HFFc6 (cell line): ENCODE measurements around the gene SPEG. TPM values are rescaled to one million over a fixed set of nuclear protein-coding genes. Genes with fewer than 3 reads are reported as not detected.

Experiments
- DNase-seq: peaks from one replicate; pipeline ENCODE4 v3.0.0-alpha.2; 2018
- H3K27ac Mint-ChIP-seq: 2 replicates; pipeline ENCODE4 v1.8.0; 2020; ENCODE audit warnings: mild to moderate bottlenecking, mixed read lengths
- H3K27me3 Mint-ChIP-seq: 2 replicates; pipeline ENCODE4 v1.8.0; 2021; ENCODE audit warnings: mild to moderate bottlenecking, moderate library complexity, mixed read lengths; ENCODE audit not compliant: insufficient read depth
- H3K36me3 Mint-ChIP-seq: 2 replicates; pipeline ENCODE4 v1.8.0; 2021; ENCODE audit warnings: low read depth, mixed read lengths
- H3K4me1 Mint-ChIP-seq: 2 replicates; pipeline ENCODE4 v1.8.0; 2020; ENCODE audit warnings: low read depth, mixed read lengths
- H3K4me3 Mint-ChIP-seq: 2 replicates; pipeline ENCODE4 v1.8.0; 2020; ENCODE audit warnings: mild to moderate bottlenecking, moderate library complexity, mixed read lengths
- H3K9me3 Mint-ChIP-seq: 2 replicates; pipeline ENCODE4 v1.8.0; 2020; ENCODE audit warnings: mild to moderate bottlenecking, mixed read lengths
- CTCF ChIP-seq: fragments of 200-600 bp; sonication (generic); IDR thresholded peaks from 2 replicates; pipeline ENCODE4 v1.5.0; 2021; ENCODE audit warnings: antibody characterized with exemption, mild to moderate bottlenecking
- total RNA-seq, 6 experiments: library from RNA; stranded (reverse); fragmentation: NEBNext Ultra II Directional; extraction: Animal tissue kit (Norgen Biotek cat#: 25700); gene quantifications; 2 replicates in 1 of 6; 3 replicates in 5 of 6; pipeline ENCODE4 v1.2.3, GENCODE V29; 2021

SPEG gene
- total RNA-seq, 6 experiments from 2014 or later = 80.9 to 89.5 (median 84.7) TPM

DNA sequence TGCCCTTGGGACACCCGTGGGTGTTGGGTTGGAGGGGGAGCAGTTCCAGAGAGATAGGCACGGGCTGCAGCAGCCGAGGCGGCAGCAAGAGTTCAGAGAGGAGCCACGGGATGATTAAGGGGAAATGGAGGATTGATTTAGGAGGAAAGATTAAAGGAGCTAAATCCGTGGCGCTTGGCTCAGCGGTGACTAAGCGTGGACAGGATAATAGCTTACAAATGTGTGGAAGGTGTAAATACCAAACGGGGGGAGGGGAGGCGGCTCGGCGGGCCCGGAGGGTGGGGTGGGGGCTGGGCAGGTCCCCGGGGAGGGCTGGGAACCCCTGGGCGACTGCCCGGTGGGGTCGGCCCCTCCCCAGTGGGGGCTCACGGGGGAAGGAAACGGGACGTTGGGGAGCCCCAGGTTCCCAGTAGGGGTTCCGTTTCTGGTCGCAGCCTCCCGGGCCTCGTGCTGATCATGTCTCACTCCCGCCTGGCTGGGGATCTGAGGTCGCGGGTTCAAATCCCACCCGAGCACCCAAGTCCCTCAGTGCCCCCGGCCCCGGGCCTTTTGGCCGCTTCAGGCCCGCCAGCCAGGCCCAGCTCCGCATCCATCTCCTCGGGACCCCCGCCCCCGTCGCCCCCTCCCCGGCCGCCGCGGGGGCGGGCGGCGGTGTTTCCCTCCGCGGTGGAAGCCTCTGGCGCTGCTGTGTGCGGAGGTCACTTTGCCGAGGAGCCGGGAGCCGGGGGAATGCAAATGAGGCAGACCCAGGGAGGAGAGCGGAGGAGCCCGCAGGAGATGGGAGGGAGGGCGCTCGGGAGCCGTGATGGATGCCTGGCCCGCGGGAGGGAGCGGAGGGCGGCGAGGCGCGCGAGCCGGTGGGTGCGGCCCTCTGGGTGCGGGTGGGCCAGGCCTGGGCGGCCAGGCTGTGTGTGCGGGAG lies 87.7 kb downstream of the SPEG start:
- Mint-ChIP-seq H3K27ac (peak overlapping the region; percentile 91), H3K4me3 (peak overlapping the region; percentile 79), H3K36me3 (no peaks in the 10 kb centered on the region), H3K27me3 (peaks cover 11% of the 10 kb centered on the region; the same call in 1 of the 2 replicates), H3K4me1 (peaks cover 37% of the 10 kb centered on the region), H3K9me3 (no peaks in the 10 kb centered on the region)
- peak; percentile 84 for DNase-seq
- TF ChIP-seq CTCF = no peak

DNA sequence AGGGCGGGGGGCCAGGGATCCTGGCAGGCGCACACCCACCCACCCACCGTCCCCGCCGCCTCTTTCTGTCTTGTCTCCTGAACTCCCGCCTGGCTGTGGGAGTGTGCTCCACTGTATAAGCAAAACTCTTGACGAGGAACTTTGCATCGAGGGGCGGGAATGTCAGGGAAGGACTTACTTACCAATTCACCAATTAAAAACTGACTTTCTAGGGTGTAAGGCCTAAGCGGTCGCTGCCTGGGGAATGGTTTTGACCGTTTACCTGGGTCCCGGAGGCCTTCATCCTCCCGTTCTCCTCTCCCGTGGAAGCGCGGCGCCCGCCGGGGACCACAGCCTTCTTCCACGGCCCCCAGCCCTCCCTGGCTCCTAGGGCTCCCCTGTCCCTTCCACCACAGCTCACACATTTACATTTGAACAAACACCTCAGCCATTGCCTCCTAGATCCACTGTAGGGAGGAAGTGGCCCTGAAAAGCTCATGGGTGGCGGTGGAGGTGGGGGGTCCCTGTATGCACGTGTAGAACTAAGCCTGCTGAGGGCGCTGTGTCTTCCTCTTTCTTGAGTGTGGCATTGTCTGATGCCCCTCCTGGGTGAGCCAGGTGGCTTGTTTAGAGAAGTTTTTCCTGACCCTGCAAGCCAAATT lies 88.5 kb downstream of the SPEG start:
- H3K9me3 Mint-ChIP-seq = no peaks in the 10 kb centered on the region
- peak; percentile 45 for TF ChIP-seq CTCF
- H3K4me3 Mint-ChIP-seq = no peak overlapping the region
- H3K36me3 Mint-ChIP-seq = no peaks in the 10 kb centered on the region
- H3K27me3 Mint-ChIP-seq = peaks cover 13% of the 10 kb centered on the region; the same call in 1 of the 2 replicates
- DNase-seq = no peak
- peaks cover 31% of the 10 kb centered on the region for H3K4me1 Mint-ChIP-seq
- H3K27ac Mint-ChIP-seq = peak overlapping the region; percentile 24; the same call in 1 of the 2 replicates

DNA sequence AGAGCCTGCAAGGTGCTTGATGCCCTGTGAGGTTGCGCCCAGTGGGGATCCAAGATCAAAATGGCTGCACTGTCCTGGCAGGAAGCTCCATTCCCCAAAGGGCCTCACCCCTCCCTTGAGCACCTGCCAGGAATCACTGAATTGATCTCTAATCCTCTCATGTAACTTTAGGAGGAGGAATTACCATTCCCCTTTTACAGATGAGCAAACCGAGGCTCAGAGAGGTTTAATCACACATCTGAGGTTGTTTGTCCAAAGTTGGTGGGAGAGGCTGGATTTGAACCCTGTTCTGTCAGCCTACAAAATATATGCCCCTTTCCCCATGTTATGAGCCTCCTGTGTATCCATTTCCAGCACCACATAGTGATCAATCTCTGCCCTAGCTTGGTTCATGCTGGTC lies 90.2 kb downstream of the SPEG start:
- Mint-ChIP-seq H3K4me1 (peaks cover 24% of the 10 kb centered on the region), H3K9me3 (no peaks in the 10 kb centered on the region), H3K36me3 (no peaks in the 10 kb centered on the region), H3K4me3 (no peak overlapping the region), H3K27me3 (peaks cover 19% of the 10 kb centered on the region), H3K27ac (no peak overlapping the region)
- no peak for TF ChIP-seq CTCF
- no peak for DNase-seq

DNA sequence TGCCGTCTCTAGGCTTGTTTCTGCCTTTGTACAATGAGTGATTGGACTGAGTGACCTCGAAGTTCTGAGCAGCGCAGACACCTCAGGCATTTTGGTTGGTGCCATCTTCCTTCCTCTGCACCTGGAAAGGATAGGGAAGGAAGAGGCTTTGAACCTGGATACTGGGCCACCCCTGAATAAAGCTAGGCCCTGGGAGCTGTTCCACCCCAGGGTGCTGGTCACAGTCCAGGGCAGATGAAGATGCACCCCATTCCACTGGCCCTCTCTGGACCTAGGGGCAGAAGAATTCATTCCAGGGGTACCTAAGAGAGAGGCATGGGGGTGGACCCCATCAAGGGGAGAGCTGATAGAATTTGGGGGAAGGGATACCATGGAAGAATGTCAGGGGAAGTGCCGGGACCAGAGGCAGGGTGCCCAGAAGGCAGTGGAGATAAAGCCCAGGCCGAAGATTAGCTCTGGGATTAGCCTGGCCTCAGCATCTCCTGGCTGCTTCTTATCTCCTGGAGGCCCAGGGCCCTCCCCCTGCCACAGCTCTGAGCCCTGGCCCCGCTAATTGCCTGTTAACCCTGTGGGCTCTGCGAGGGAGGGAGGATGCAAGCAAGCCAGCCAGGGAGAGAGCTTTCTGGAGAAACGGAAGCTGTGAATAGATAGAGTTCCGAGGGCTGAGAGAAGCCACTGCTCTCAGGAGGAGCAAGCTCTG lies 91.0 kb downstream of the SPEG start:
- no peaks in the 10 kb centered on the region for H3K9me3 Mint-ChIP-seq
- no peak for DNase-seq
- H3K4me3 Mint-ChIP-seq = no peak overlapping the region
- H3K36me3 Mint-ChIP-seq = no peaks in the 10 kb centered on the region
- peaks cover 21% of the 10 kb centered on the region for H3K27me3 Mint-ChIP-seq
- H3K4me1 Mint-ChIP-seq = peaks cover 20% of the 10 kb centered on the region
- no peak for TF ChIP-seq CTCF
- no peak overlapping the region for H3K27ac Mint-ChIP-seq

DNA sequence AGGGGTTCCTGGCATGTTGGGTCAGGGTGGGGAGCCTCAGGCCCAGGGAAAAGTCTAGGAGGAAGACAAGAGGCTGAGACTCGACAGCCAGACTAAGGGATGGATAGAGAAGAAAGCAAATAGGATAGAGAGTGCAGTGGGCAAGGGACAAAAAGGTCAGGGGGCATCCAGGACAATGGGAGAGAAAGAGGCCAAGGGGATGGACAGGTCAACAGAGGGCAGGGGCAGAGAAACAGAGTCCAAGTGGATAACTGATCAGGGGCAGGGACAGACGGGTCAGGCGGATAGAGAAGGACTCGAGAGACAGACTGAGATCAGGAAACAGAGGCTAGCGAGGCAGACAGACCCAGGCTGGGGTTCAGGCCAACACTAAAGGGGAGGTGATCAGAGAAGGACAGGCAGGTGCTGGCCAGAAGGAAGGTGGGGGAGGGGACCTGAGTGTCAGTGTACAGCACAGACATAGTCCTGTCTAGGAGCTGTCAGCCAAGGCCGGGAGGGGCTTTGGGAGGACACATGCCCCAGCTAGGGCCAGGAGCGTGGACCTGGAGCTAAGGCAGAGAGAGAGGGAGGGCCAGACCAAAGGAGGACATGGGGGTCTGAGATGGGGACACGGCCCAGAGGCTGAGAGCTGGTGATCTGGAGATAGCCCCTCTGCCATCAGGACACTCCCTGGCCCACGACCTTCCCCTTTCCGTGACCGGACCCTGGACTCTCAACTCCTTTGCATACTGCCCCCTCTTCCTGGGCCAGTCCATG lies 91.9 kb downstream of the SPEG start:
- no peak overlapping the region for H3K4me3 Mint-ChIP-seq
- DNase-seq = no peak
- H3K36me3 Mint-ChIP-seq = no peaks in the 10 kb centered on the region
- no peak overlapping the region for H3K27ac Mint-ChIP-seq
- peaks cover 11% of the 10 kb centered on the region for H3K4me1 Mint-ChIP-seq
- H3K27me3 Mint-ChIP-seq = peaks cover 23% of the 10 kb centered on the region
- TF ChIP-seq CTCF = no peak
- no peaks in the 10 kb centered on the region for H3K9me3 Mint-ChIP-seq
